SK-N-SH treated with all-trans-retinoic acid at 6 μM for 48 hours (cell line): Measurements from ENCODE around the gene PADI2.

Experiments
- ATAC-seq: fragments of 200-7000 bp; cut with Tn5 transposase; 3 replicates; pipeline ENCODE4 v1.9.1; 2020; ENCODE audit warnings: mild to moderate bottlenecking, moderate library complexity
- ARNTL ChIP-seq: fragments of 450-650 bp; formaldehyde crosslinking; IDR thresholded peaks from 2 replicates; pipeline ENCODE4 v1.5.0; 2020; ENCODE audit warnings: low read depth, mild to moderate bottlenecking, moderate library complexity, borderline replicate concordance
- BACH2 ChIP-seq: fragments of 250-450 bp; sonication (Bioruptor Pico); IDR thresholded peaks from 2 replicates; pipeline ENCODE4 v1.9.0; 2021; ENCODE audit warnings: mild to moderate bottlenecking, borderline replicate concordance
- CSDC2 ChIP-seq: fragments of 250-450 bp; sonication (Bioruptor Pico); IDR thresholded peaks from 2 replicates; pipeline ENCODE4 v1.5.0; 2020; ENCODE audit warnings: mild to moderate bottlenecking, moderate library complexity
- ESRRG ChIP-seq: fragments of 250-450 bp; sonication (Bioruptor Pico); IDR thresholded peaks from 2 replicates; pipeline ENCODE4 v1.6.1; 2021; ENCODE audit warnings: mild to moderate bottlenecking
- GLIS3 ChIP-seq: fragments of 250-450 bp; sonication (Bioruptor Pico); IDR thresholded peaks from 2 replicates; pipeline ENCODE4 v1.5.0; 2020; ENCODE audit warnings: mild to moderate bottlenecking, moderate library complexity
- ISL1 ChIP-seq: fragments of 250-450 bp; sonication (Bioruptor Pico); IDR thresholded peaks from 2 replicates; pipeline ENCODE4 v2.1.2; 2022; ENCODE audit warnings: mild to moderate bottlenecking, moderate library complexity
- OSR1 ChIP-seq: fragments of 250-450 bp; sonication (Bioruptor Pico); IDR thresholded peaks from 2 replicates; pipeline ENCODE4 v1.8.0; 2022; ENCODE audit warnings: moderate library complexity, mild to moderate bottlenecking, inconsistent platforms
- PATZ1 ChIP-seq: fragments of 250-450 bp; sonication (Bioruptor Pico); IDR thresholded peaks from 2 replicates; pipeline ENCODE4 v1.8.0; 2020; ENCODE audit warnings: mild to moderate bottlenecking, moderate library complexity, borderline replicate concordance
- POU6F1 ChIP-seq: fragments of 250-450 bp; sonication (Bioruptor Pico); IDR thresholded peaks from 2 replicates; pipeline ENCODE4 v1.8.0; 2021; ENCODE audit warnings: low read depth, mild to moderate bottlenecking, moderate library complexity, borderline replicate concordance
- PPARA ChIP-seq: fragments of 250-450 bp; sonication (Bioruptor Pico); IDR thresholded peaks from 2 replicates; pipeline ENCODE4 v1.5.0; 2020; ENCODE audit warnings: mild to moderate bottlenecking, borderline replicate concordance
- RARB ChIP-seq: fragments of 250-450 bp; sonication (Bioruptor Pico); IDR thresholded peaks from 2 replicates; pipeline ENCODE4 v1.8.0; 2021; ENCODE audit warnings: mild to moderate bottlenecking, moderate library complexity
- SNAI2 ChIP-seq: fragments of 250-450 bp; sonication (Bioruptor Pico); IDR thresholded peaks from 2 replicates; pipeline ENCODE4 v1.5.0; 2020; ENCODE audit warnings: mild to moderate bottlenecking, moderate library complexity
- TCF4 ChIP-seq: fragments of 250-450 bp; sonication (Bioruptor Pico); IDR thresholded peaks from 2 replicates; pipeline ENCODE4 v1.8.0; 2021; ENCODE audit warnings: mild to moderate bottlenecking, moderate library complexity, borderline replicate concordance
- TOX ChIP-seq: fragments of 250-450 bp; sonication (Bioruptor Pico); IDR thresholded peaks from 2 replicates; pipeline ENCODE4 v1.8.0; 2021; ENCODE audit warnings: mild to moderate bottlenecking, moderate library complexity, borderline replicate concordance
- ZC3H10 ChIP-seq: fragments of 250-450 bp; sonication (Bioruptor Pico); IDR thresholded peaks from 2 replicates; pipeline ENCODE4 v1.5.1; 2021; ENCODE audit warnings: mild to moderate bottlenecking, moderate library complexity
- ZFP3 ChIP-seq: fragments of 250-450 bp; sonication (Bioruptor Pico); IDR thresholded peaks from 2 replicates; pipeline ENCODE4 v1.5.0; 2020; ENCODE audit warnings: mild to moderate bottlenecking, moderate library complexity
- ZNF565 ChIP-seq: fragments of 450-650 bp; formaldehyde crosslinking; conservative IDR thresholded peaks from 2 replicates; pipeline ENCODE4 v1.5.0; 2020; ENCODE audit warnings: low read depth, mild to moderate bottlenecking, moderate library complexity
- ZNF8 ChIP-seq: fragments of 450-650 bp; formaldehyde crosslinking; IDR thresholded peaks from 2 replicates; pipeline ENCODE4 v1.5.0; 2020; ENCODE audit warnings: mild to moderate bottlenecking, moderate library complexity
- TF ChIP-seq, protein P1 (sequence below): fragments of 250-450 bp; sonication (Bioruptor Pico); IDR thresholded peaks from 2 replicates; pipeline ENCODE4 v1.5.0; 2020; ENCODE audit warnings: mild to moderate bottlenecking, moderate library complexity

Gene PADI2

GRCh38 chr1:17091252-17091651 is 28.0 kb downstream of the PADI2 start:
- ATAC-seq, result no peak; the same call in 2 of the 3 replicates
- TF ChIP-seq ZNF8 (CRISPR knock-in tag) (no peak), ZC3H10 (no peak), TCF4 (CRISPR knock-in tag) (no peak), OSR1 (CRISPR knock-in tag) (no peak), BACH2 (CRISPR knock-in tag) (no peak), ISL1 (no peak), ZFP3 (CRISPR knock-in tag) (no peak), TOX (CRISPR knock-in tag) (no peak), GLIS3 (no peak), PATZ1 (CRISPR knock-in tag) (no peak), SNAI2 (no peak), POU6F1 (CRISPR knock-in tag) (no peak), CSDC2 (CRISPR knock-in tag) (no peak)
- TF ChIP-seq, protein P1, sequence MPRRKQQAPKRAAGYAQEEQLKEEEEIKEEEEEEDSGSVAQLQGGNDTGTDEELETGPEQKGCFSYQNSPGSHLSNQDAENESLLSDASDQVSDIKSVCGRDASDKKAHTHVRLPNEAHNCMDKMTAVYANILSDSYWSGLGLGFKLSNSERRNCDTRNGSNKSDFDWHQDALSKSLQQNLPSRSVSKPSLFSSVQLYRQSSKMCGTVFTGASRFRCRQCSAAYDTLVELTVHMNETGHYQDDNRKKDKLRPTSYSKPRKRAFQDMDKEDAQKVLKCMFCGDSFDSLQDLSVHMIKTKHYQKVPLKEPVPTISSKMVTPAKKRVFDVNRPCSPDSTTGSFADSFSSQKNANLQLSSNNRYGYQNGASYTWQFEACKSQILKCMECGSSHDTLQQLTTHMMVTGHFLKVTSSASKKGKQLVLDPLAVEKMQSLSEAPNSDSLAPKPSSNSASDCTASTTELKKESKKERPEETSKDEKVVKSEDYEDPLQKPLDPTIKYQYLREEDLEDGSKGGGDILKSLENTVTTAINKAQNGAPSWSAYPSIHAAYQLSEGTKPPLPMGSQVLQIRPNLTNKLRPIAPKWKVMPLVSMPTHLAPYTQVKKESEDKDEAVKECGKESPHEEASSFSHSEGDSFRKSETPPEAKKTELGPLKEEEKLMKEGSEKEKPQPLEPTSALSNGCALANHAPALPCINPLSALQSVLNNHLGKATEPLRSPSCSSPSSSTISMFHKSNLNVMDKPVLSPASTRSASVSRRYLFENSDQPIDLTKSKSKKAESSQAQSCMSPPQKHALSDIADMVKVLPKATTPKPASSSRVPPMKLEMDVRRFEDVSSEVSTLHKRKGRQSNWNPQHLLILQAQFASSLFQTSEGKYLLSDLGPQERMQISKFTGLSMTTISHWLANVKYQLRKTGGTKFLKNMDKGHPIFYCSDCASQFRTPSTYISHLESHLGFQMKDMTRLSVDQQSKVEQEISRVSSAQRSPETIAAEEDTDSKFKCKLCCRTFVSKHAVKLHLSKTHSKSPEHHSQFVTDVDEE (CRISPR knock-in tag), result no peak

GRCh38 chr1:17089506-17089905 is 29.7 kb downstream of the PADI2 start:
- TF ChIP-seq POU6F1 (CRISPR knock-in tag), result no peak
- TF ChIP-seq CSDC2 (CRISPR knock-in tag), result no peak
- TF ChIP-seq RARB (CRISPR knock-in tag), result no peak
- no peak for TF ChIP-seq BACH2 (CRISPR knock-in tag)
- TF ChIP-seq ZC3H10, result no peak
- TF ChIP-seq SNAI2, result no peak
- no peak for ATAC-seq

GRCh38 chr1:17086751-17087150 is 32.5 kb downstream of the PADI2 start:
- TF ChIP-seq, protein P1 (CRISPR knock-in tag), result no peak
- TF ChIP-seq ZNF565 (CRISPR knock-in tag) (no peak), CSDC2 (CRISPR knock-in tag) (no peak), ARNTL (CRISPR knock-in tag) (no peak), ESRRG (CRISPR knock-in tag) (no peak), PPARA (CRISPR knock-in tag) (no peak), BACH2 (CRISPR knock-in tag) (no peak), ZFP3 (CRISPR knock-in tag) (no peak), GLIS3 (no peak)
- ATAC-seq, result no peak
